Activated CD8-positive, alpha-beta T cell treated with anti-CD3 and anti-CD28 coated beads for 36 hours (primary cell): Measurements from ENCODE around the gene RPL27A. TPM values are rescaled to one million over a fixed set of nuclear protein-coding genes. Genes with fewer than 3 reads are reported as not detected.

ENCODE experiments used
- ATAC-seq: fragments of 200-7000 bp; cut with Tn5 transposase; one replicate; pipeline ENCODE4 v1.10.0; 2021; ENCODE audit warnings: mild to moderate bottlenecking, moderate library complexity
- CTCF ChIA-PET: fragments of 350-600 bp; sonication (Branson Sonifier 250); formaldehyde crosslinking; loops from one replicate; lab custom pipeline; 2021; ENCODE audit warnings: antibody characterized with exemption; lab: Charles Lee
- POLR2A ChIA-PET: fragments of 350-600 bp; sonication (Branson Sonifier 250); formaldehyde crosslinking; loops from one replicate; lab custom pipeline; 2021; ENCODE audit warnings: antibody characterized with exemption; lab: Charles Lee
- DNase-seq: peaks from one replicate; pipeline ENCODE4 v3.0.0-alpha.2; 2020
- H3K27ac Mint-ChIP-seq: one replicate; pipeline ENCODE4 v1.8.0; 2021; ENCODE audit warnings: mild to moderate bottlenecking, mixed read lengths
- H3K27me3 Mint-ChIP-seq: one replicate; pipeline ENCODE4 v1.8.0; 2021; ENCODE audit warnings: mixed read lengths
- H3K36me3 Mint-ChIP-seq: one replicate; pipeline ENCODE4 v1.8.0; 2021; ENCODE audit warnings: low read depth, mixed read lengths
- H3K4me1 Mint-ChIP-seq: one replicate; pipeline ENCODE4 v1.8.0; 2021; ENCODE audit warnings: low read depth, mixed read lengths
- H3K4me3 Mint-ChIP-seq: one replicate; pipeline ENCODE4 v1.8.0; 2021; ENCODE audit warnings: mild to moderate bottlenecking, moderate library complexity, mixed read lengths
- H3K9me3 Mint-ChIP-seq: one replicate; pipeline ENCODE4 v1.8.0; 2021; ENCODE audit warnings: mixed read lengths
- intact Hi-C: fragments of 100-400 bp; cut with micrococcal nuclease; formaldehyde crosslinking; loops from one replicate; pipeline ENCODE4 v1.10.0; 2022
- total RNA-seq, 2 experiments: library from RNA; stranded (reverse); gene quantifications; one replicate each; pipeline ENCODE4 v1.2.3, GENCODE V29; 2021
- TF ChIP-seq, protein P1 (sequence below): fragments of 200-600 bp; IDR thresholded peaks from one replicate; pipeline ENCODE4 v1.8.0; 2022; ENCODE audit warnings: antibody characterized with exemption, mild to moderate bottlenecking

RPL27A gene
- total RNA-seq, 2 experiments from 2014 or later, result 959 to 987 TPM

DNA sequence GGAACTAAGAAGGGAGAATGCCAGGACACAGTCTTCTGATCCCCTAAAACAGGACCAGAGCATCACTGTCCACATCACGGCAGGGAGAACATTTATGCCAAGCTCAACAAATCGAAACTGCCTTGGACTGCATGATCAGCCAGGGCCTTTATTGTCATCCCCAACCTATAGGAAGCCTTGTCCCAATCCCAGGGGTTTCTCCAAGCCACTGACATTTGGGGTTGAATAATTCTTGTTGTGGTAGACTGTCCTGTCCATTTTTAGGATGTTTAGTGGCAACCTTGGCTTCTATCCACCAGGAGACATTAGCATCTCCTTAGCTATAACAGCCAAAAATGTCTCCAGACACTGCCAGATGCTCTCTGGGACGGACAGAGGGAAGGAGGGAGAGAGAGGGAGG is 37.1 kb downstream of the RPL27A start:
- intact Hi-C loops, result no loop called here
- no peak for ATAC-seq
- Mint-ChIP-seq H3K9me3 (no peaks in the 10 kb centered on the region), H3K4me3 (no peak overlapping the region), H3K27me3 (peaks cover 8% of the 10 kb centered on the region), H3K4me1 (peaks cover 5% of the 10 kb centered on the region), H3K27ac (no peak overlapping the region), H3K36me3 (no peaks in the 10 kb centered on the region)
- POLR2A ChIA-PET, result interaction anchor here (1.5 kb wide), 1 partner anchor 31 kb away, joined by 5 read pairs; no protein-coding TSS in a partner anchor
- CTCF ChIA-PET, result no interaction called here
- no peak for DNase-seq
- TF ChIP-seq, protein P1, sequence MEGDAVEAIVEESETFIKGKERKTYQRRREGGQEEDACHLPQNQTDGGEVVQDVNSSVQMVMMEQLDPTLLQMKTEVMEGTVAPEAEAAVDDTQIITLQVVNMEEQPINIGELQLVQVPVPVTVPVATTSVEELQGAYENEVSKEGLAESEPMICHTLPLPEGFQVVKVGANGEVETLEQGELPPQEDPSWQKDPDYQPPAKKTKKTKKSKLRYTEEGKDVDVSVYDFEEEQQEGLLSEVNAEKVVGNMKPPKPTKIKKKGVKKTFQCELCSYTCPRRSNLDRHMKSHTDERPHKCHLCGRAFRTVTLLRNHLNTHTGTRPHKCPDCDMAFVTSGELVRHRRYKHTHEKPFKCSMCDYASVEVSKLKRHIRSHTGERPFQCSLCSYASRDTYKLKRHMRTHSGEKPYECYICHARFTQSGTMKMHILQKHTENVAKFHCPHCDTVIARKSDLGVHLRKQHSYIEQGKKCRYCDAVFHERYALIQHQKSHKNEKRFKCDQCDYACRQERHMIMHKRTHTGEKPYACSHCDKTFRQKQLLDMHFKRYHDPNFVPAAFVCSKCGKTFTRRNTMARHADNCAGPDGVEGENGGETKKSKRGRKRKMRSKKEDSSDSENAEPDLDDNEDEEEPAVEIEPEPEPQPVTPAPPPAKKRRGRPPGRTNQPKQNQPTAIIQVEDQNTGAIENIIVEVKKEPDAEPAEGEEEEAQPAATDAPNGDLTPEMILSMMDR, result no peak

DNA sequence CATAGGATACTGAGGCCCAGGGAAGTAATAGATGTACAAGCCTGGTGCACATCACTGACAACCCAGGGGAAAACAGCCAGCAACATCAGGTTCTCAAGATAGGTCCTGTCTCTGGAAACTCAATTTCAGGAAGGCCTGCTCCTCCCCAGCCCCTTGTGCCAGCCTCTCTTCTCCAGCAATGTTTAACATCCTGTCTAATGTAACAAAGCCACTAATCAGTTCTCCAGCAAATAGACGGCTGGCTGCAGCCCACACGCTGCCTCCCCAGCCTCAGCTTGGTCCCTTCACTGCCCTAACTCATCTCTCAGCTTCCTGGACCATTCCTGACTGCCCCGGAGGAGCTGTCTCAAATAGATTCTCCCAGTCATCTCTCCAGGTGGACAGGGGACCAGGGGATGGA is 37.8 kb downstream of the RPL27A start:
- ATAC-seq (no peak), DNase-seq (no peak)
- H3K4me1 Mint-ChIP-seq, result peaks cover 5% of the 10 kb centered on the region
- intact Hi-C loops, result no loop called here
- CTCF ChIA-PET, result no interaction called here
- H3K27me3 Mint-ChIP-seq, result peaks cover 8% of the 10 kb centered on the region
- no peak overlapping the region for H3K4me3 Mint-ChIP-seq
- TF ChIP-seq, protein P1, result no peak
- H3K27ac Mint-ChIP-seq, result no peak overlapping the region
- no peaks in the 10 kb centered on the region for H3K9me3 Mint-ChIP-seq
- POLR2A ChIA-PET, result interaction anchor here (1.5 kb wide), 1 partner anchor 32 kb away, joined by 5 read pairs; no protein-coding TSS in a partner anchor
- no peaks in the 10 kb centered on the region for H3K36me3 Mint-ChIP-seq

DNA sequence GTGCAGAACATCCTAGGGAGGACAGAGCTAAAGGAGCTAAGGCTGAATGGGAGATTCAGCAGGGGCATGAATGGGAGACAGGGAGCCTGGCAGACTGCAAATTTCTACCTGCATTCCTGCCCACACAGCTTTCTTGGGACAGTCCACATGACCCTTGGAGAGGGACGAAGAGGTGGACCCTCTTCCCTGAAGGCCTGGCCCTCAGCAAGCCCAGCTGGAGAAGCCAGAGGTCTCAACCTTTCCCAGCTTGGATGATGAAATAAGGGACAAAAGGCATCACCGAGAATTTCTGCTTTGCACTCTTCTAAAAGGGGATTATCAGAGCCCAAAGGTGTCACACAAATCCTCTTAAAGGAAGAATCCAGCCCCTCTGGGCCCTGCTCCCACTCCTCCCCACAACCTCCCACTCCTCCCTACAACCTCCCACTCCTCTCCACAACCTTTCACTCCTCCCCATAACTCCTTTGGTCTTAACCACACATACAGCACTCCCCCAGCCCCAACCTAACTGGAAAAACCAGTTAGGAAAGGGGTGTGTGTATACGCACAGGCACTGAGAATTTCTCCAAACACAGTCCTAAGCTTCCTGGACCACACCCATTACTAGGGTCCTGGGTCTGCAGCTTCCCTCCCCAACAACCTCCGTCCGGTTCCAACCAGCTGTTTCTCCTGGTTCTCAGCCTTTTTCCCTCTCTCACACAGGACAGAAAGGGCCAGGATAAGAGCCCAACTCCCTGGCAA is 38.4 kb downstream of the RPL27A start:
- intact Hi-C loops, result no loop called here
- Mint-ChIP-seq H3K4me3 (no peak overlapping the region), H3K9me3 (no peaks in the 10 kb centered on the region), H3K36me3 (no peaks in the 10 kb centered on the region), H3K27ac (no peak overlapping the region), H3K27me3 (peaks cover 8% of the 10 kb centered on the region), H3K4me1 (peaks cover 5% of the 10 kb centered on the region)
- ATAC-seq (no peak), DNase-seq (no peak)
- TF ChIP-seq, protein P1, result no peak
- CTCF ChIA-PET, result interaction anchor here (1.5 kb wide), 1 partner anchor 24 kb away, joined by 4 read pairs; no protein-coding TSS in a partner anchor
- POLR2A ChIA-PET, result no interaction called here

DNA sequence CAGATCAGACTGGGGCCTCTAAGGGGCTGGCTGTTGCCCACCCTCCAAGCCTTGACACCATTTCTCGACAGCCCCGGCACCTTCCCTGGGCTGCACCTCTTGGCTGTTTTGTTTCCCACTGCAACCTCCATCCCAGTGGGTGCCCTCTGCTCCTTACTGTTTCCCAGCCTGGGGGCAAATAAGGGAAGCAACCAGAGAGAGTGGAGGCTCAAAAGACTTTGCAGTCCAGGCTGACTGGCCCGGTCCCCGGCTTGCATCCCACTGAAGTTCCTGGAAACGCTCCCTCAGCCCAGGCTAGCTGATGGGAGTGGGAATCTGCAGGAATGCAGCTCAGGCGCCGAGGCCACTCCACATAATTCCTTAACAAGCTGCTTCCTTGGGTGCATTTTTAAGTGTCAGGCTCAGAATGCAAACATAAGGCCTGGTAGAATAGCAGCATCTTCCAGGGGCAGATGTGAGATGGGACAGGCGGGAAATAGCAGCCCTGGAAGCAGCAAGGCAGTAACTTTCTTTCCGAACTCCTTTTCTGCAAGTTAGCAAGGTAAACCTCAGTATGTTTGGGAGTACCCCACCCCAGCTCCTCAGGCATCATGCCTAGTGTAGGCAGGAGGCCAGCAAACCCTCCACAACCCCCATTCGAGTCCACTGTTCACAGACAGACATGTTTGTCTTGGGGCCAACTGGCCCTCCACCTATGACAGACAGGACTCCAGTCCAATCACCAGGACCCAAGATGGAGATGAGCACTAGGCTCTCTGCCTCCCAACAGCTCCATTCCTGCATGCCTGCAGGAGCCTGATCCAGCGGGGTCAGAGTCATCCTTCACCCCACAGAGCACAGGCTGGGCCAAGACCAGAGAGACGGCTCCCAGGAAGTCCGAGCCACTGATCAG is 39.3 kb downstream of the RPL27A start:
- Mint-ChIP-seq H3K4me3 (no peak overlapping the region), H3K9me3 (no peaks in the 10 kb centered on the region), H3K27me3 (peaks cover 8% of the 10 kb centered on the region), H3K36me3 (no peaks in the 10 kb centered on the region), H3K27ac (no peak overlapping the region), H3K4me1 (peaks cover 5% of the 10 kb centered on the region)
- DNase-seq (no peak), ATAC-seq (no peak)
- POLR2A ChIA-PET, result no interaction called here
- intact Hi-C loops, result no loop called here
- CTCF ChIA-PET, result interaction anchor here (1.5 kb wide), 1 partner anchor 24 kb away, joined by 4 read pairs; no protein-coding TSS in a partner anchor
- TF ChIP-seq, protein P1, result no peak
